Mesothelial cell of epicardium (in vitro differentiated cells): ENCODE data around the gene TM9SF4. TPM values are rescaled to one million over a fixed set of nuclear protein-coding genes. Genes with fewer than 3 reads are reported as not detected.
"Not testable (repeated sequence)": the region's sequence is repeated elsewhere in the genome, so short reads cannot be mapped to it uniquely, and the experiment has no call there.

ENCODE experiments used
- DNase-seq, 2 experiments: peaks; one replicate each; pipeline ENCODE4 v3.0.0; 2021; ENCODE audit warnings: low spot score in 2 of 2; ENCODE audit not compliant: unreplicated experiment in 2 of 2
- H3K27ac Mint-ChIP-seq: 2 replicates; pipeline ENCODE4 v1.8.0; 2021; ENCODE audit warnings: mixed read lengths
- H3K27me3 Mint-ChIP-seq: 2 replicates; pipeline ENCODE4 v1.8.0; 2021; ENCODE audit warnings: low read depth, mixed read lengths
- H3K36me3 Mint-ChIP-seq: 2 replicates; pipeline ENCODE4 v1.8.0; 2021; ENCODE audit warnings: mixed read lengths
- H3K4me1 Mint-ChIP-seq: 2 replicates; pipeline ENCODE4 v1.8.0; 2021; ENCODE audit warnings: mixed read lengths
- H3K4me3 Mint-ChIP-seq: 2 replicates; pipeline ENCODE4 v1.8.0; 2021; ENCODE audit warnings: mild to moderate bottlenecking, moderate library complexity, mixed read lengths
- H3K9me3 Mint-ChIP-seq: 2 replicates; pipeline ENCODE4 v1.8.0; 2021; ENCODE audit warnings: mixed read lengths
- CTCF ChIP-seq: fragments of 200-600 bp; sonication (generic); IDR thresholded peaks from one replicate; pipeline ENCODE4 v1.5.0; 2021; ENCODE audit warnings: antibody characterized with exemption; ENCODE audit not compliant: unreplicated experiment
- total RNA-seq: library from RNA; stranded (reverse); gene quantifications from 3 replicates; pipeline ENCODE4 v1.2.1, GENCODE V29; 2021

TM9SF4 gene
- total RNA-seq, 1 donor from 2014 or later = 77.8 TPM

GRCh38 chr20:32192698-32193097 lies 83.2 kb downstream of the TM9SF4 start:
- H3K4me1 Mint-ChIP-seq = peaks cover 23% of the 10 kb centered on the region
- peak overlapping the region; percentile 51 for H3K27ac Mint-ChIP-seq
- H3K4me3 Mint-ChIP-seq = no peak overlapping the region
- no peaks in the 10 kb centered on the region for H3K27me3 Mint-ChIP-seq
- peaks cover 17% of the 10 kb centered on the region for H3K36me3 Mint-ChIP-seq
- no peak for TF ChIP-seq CTCF
- no peak for DNase-seq
- H3K9me3 Mint-ChIP-seq = no peaks in the 10 kb centered on the region

GRCh38 chr20:32193336-32193735 lies 83.8 kb downstream of the TM9SF4 start:
- peaks cover 18% of the 10 kb centered on the region for H3K4me1 Mint-ChIP-seq
- not testable (repeated sequence) for DNase-seq, H3K4me3 Mint-ChIP-seq, H3K27me3 Mint-ChIP-seq, H3K27ac Mint-ChIP-seq, H3K9me3 Mint-ChIP-seq
- H3K36me3 Mint-ChIP-seq = peaks cover 20% of the 10 kb centered on the region

GRCh38 chr20:32193996-32194395 lies 84.5 kb downstream of the TM9SF4 start:
- H3K27me3 Mint-ChIP-seq = no peaks in the 10 kb centered on the region
- no peak overlapping the region for H3K4me3 Mint-ChIP-seq
- no peak for DNase-seq
- no peak for TF ChIP-seq CTCF
- peaks cover 20% of the 10 kb centered on the region for H3K36me3 Mint-ChIP-seq
- peaks cover 12% of the 10 kb centered on the region for H3K4me1 Mint-ChIP-seq
- H3K27ac Mint-ChIP-seq = no peak overlapping the region
- H3K9me3 Mint-ChIP-seq = no peaks in the 10 kb centered on the region

GRCh38 chr20:32195581-32195980 lies 86.1 kb downstream of the TM9SF4 start:
- H3K4me1 Mint-ChIP-seq = peaks cover 3% of the 10 kb centered on the region
- H3K9me3 Mint-ChIP-seq = no peaks in the 10 kb centered on the region
- peaks cover 22% of the 10 kb centered on the region for H3K36me3 Mint-ChIP-seq
- TF ChIP-seq CTCF = no peak
- DNase-seq = no peak
- no peak overlapping the region for H3K27ac Mint-ChIP-seq
- no peak overlapping the region for H3K4me3 Mint-ChIP-seq
- H3K27me3 Mint-ChIP-seq = no peaks in the 10 kb centered on the region

GRCh38 chr20:32196613-32197012 lies 87.1 kb downstream of the TM9SF4 start:
- not testable (repeated sequence) for H3K27ac Mint-ChIP-seq, DNase-seq, H3K27me3 Mint-ChIP-seq, H3K9me3 Mint-ChIP-seq, H3K4me3 Mint-ChIP-seq, H3K4me1 Mint-ChIP-seq
- H3K36me3 Mint-ChIP-seq = peaks cover 30% of the 10 kb centered on the region

GRCh38 chr20:32197136-32197535 lies 87.6 kb downstream of the TM9SF4 start:
- not testable (repeated sequence) for DNase-seq, H3K27ac Mint-ChIP-seq, H3K27me3 Mint-ChIP-seq, H3K4me3 Mint-ChIP-seq, H3K4me1 Mint-ChIP-seq, H3K9me3 Mint-ChIP-seq
- peaks cover 30% of the 10 kb centered on the region for H3K36me3 Mint-ChIP-seq

GRCh38 chr20:32199006-32199405 lies 89.5 kb downstream of the TM9SF4 start:
- no peak overlapping the region for H3K27ac Mint-ChIP-seq
- no peak for DNase-seq
- H3K4me1 Mint-ChIP-seq = peaks cover 15% of the 10 kb centered on the region
- peaks cover 27% of the 10 kb centered on the region for H3K36me3 Mint-ChIP-seq
- H3K4me3 Mint-ChIP-seq = no peak overlapping the region
- no peaks in the 10 kb centered on the region for H3K27me3 Mint-ChIP-seq
- TF ChIP-seq CTCF = no peak
- no peaks in the 10 kb centered on the region for H3K9me3 Mint-ChIP-seq
